Measurements from ENCODE around the gene TCAIM. TPM values are rescaled to one million over a fixed set of nuclear protein-coding genes. Genes with fewer than 3 reads are reported as not detected.

Gene TCAIM
- total and polyA plus RNA-seq, 9 of the 15 experiments (the other 6 are each of a cell fraction or from before 2014, with no cell fraction given) = 19.7 to 53.3 (median 36.9) TPM

GRCh38 chr3:44323341-44323955 lies 15.1 kb upstream of the TCAIM start (continued):
- TF ChIP-seq THRA (IDR thresholded peaks at IDR 0.05) (no peak), REST (IDR thresholded peaks at IDR 0.05; ENCODE audit: borderline replicate concordance) (peak; percentile 94), REST (CRISPR knock-in tag; IDR thresholded peaks at IDR 0.05; ENCODE audit: low read depth) (no peak), RAD21 (CRISPR knock-in tag; conservative IDR thresholded peaks at IDR 0.05 in 1 of 2, IDR thresholded peaks at IDR 0.05 in 1 of 2) (peak; percentile 87 to 97), ZBTB49 (CRISPR knock-in tag; IDR thresholded peaks at IDR 0.05; ENCODE audit: borderline replicate concordance) (no peak), NFIC (IDR thresholded peaks at IDR 0.05) (0 out of 2 replicates have a peak, but pooled peaks have one; percentile 18), POLR2H (tag; IDR thresholded peaks at IDR 0.05; ENCODE audit: low read depth) (peak; percentile 27; the same call in 1 of the 2 replicates), LEF1 (IDR thresholded peaks at IDR 0.05) (0 out of 2 replicates have a peak, but pooled peaks have one; percentile 29), GMEB1 (CRISPR knock-in tag; IDR thresholded peaks at IDR 0.05) (no peak), IRF9 (tag; IDR thresholded peaks at IDR 0.05) (no peak)

All from K562 (cell line).